H1 (cell line): ENCODE measurements around the gene CDKL1.

Source experiments
- BACH1 ChIP-seq: IDR thresholded peaks from 2 replicates; pipeline ENCODE4 v1.6.1; 2012; ENCODE audit warnings: low read length, improper control_type of control experiment
- CTCF ChIP-seq, 3 experiments: IDR thresholded peaks; 1 replicate in 2 of 3; 2 replicates in 1 of 3; pipeline versions ENCODE4 v1.5.1 to v1.6.1; 2011; ENCODE audit warnings: low read length in 3 of 3, mild to moderate bottlenecking in 3 of 3, inconsistent platforms in 2 of 3, low read depth in 1 of 3, moderate library complexity in 1 of 3; ENCODE audit not compliant: insufficient read depth in 1 of 3; ENCODE audit errors: control extremely low read depth in 1 of 3
- EZH2 ChIP-seq: fragments of 200-600 bp; sonication (generic); IDR thresholded peaks from 2 replicates; pipeline ENCODE4 v1.7.1; 2012; ENCODE audit warnings: low read depth, mild to moderate bottlenecking, moderate library complexity, low read length, inconsistent platforms; ENCODE audit not compliant: severe bottlenecking
- JUND ChIP-seq: IDR thresholded peaks from 2 replicates; pipeline ENCODE4 v1.6.1; 2011; ENCODE audit warnings: mild to moderate bottlenecking, improper control_type of control experiment, low read length
- KDM5A ChIP-seq: fragments of 200-600 bp; IDR thresholded peaks from 2 replicates; pipeline ENCODE4 v1.7.1; 2012; ENCODE audit warnings: mild to moderate bottlenecking, low read length, inconsistent platforms, mixed read lengths
- POLR2A ChIP-seq, 2 experiments: IDR thresholded peaks; 1 replicate in 1 of 2; 2 replicates in 1 of 2; pipeline ENCODE4 v1.6.1; 2011; ENCODE audit warnings: low read depth in 2 of 2, low read length in 2 of 2, mild to moderate bottlenecking in 2 of 2; ENCODE audit errors: control extremely low read depth in 1 of 2
- POLR2AphosphoS5 ChIP-seq: IDR thresholded peaks from 2 replicates; pipeline ENCODE4 v1.6.1; 2011; ENCODE audit warnings: low read depth, low read length
- SIN3A ChIP-seq, 2 experiments: IDR thresholded peaks in 1 of 2; conservative IDR thresholded peaks in 1 of 2; 2 replicates each; pipeline ENCODE4 v1.6.1; 2011 to 2012; ENCODE audit warnings: low read length in 2 of 2, improper control_type of control experiment in 1 of 2, low read depth in 1 of 2, mild to moderate bottlenecking in 1 of 2
- TAF1 ChIP-seq: IDR thresholded peaks from 2 replicates; pipeline ENCODE4 v1.6.1; 2011; ENCODE audit warnings: mild to moderate bottlenecking, low read depth, low read length
- TF ChIP-seq, protein P1 (sequence below): IDR thresholded peaks from 2 replicates; pipeline ENCODE4 v1.6.1; 2012; ENCODE audit warnings: inconsistent platforms

GRCh38 chr14:50400461-50400860 is 3.8 kb upstream of the CDKL1 start:
- no peak for TF ChIP-seq POLR2A (IDR thresholded peaks at IDR 0.05; ENCODE audit: control extremely low read depth in 1 of 2, low read depth in 2 of 2, low read length in 2 of 2)
- TF ChIP-seq CTCF (IDR thresholded peaks at IDR 0.05; ENCODE audit: control extremely low read depth in 1 of 3, insufficient read depth in 1 of 3, low read depth in 1 of 3, low read length in 3 of 3), result no peak
- no peak for TF ChIP-seq BACH1
- TF ChIP-seq EZH2, result no peak
- no peak for TF ChIP-seq SIN3A (conservative IDR thresholded peaks at IDR 0.05 in 1 of 2, IDR thresholded peaks at IDR 0.05 in 1 of 2; ENCODE audit: low read depth in 1 of 2, low read length in 2 of 2)
- no peak for TF ChIP-seq KDM5A
- no peak for TF ChIP-seq TAF1
- TF ChIP-seq, protein P1, sequence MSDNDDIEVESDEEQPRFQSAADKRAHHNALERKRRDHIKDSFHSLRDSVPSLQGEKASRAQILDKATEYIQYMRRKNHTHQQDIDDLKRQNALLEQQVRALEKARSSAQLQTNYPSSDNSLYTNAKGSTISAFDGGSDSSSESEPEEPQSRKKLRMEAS, result no peak
- no peak for TF ChIP-seq JUND
- TF ChIP-seq POLR2AphosphoS5, result no peak
